ENCODE data around the gene CLEC16A. TPM values are rescaled to one million over a fixed set of nuclear protein-coding genes. Genes with fewer than 3 reads are reported as not detected.
A peak's percentile ranks its signal among the peaks of the same experiment; 100 is the strongest.

The CLEC16A gene
- total and polyA plus RNA-seq, 7 experiments from 2014 or later = 14.7 to 38.2 (median 31.8) TPM

GRCh38 chr16:11092788-11093571 lies 148.6 kb downstream of the CLEC16A start:
- ChIA-PET POLR2A (no interaction called here), CTCF (interaction anchor here (0.6 kb wide), 3 partner anchors 23 to 204 kb away, joined by 3 to 5 read pairs (median 3); no protein-coding TSS in a partner anchor)
- no peaks in the 10 kb centered on the region for H3K27me3 Mint-ChIP-seq
- intact Hi-C loops (cut with micrococcal nuclease) = no loop called here
- H3K27ac Mint-ChIP-seq = peak overlapping the region in 8 of 9 donors; percentile 67 to 90 (median 82)
- H3K36me3 Mint-ChIP-seq = peaks cover 0 to 31% (median 12%) of the 10 kb centered on the region in 5 donors
- H3K4me1 ChIP-seq (ENCODE audit: control insufficient read depth in 2 of 2, insufficient read depth in 2 of 2, low read length in 2 of 2) = peaks cover 19 to 45% of the 10 kb centered on the region in 2 donors
- H3K27me3 ChIP-seq (ENCODE audit: control insufficient read depth in 2 of 2, insufficient read depth in 2 of 2, low read length in 2 of 2) = no peaks in the 10 kb centered on the region
- no peak overlapping the region for H3K4me3 ChIP-seq (ENCODE audit: low read length)
- H3K9me3 Mint-ChIP-seq = no peaks in the 10 kb centered on the region
- H3K4me3 Mint-ChIP-seq = peak overlapping the region in 9 of 10 donors; percentile 17 to 71 (median 58)
- no peaks in the 10 kb centered on the region for H3K9me3 ChIP-seq (ENCODE audit: control insufficient read depth in 2 of 3, low read length in 3 of 3)
- DNase-seq = no peak
- peak; percentile 3 for ATAC-seq
- peaks cover 25 to 76% (median 55%) of the 10 kb centered on the region in 7 donors for H3K4me1 Mint-ChIP-seq
- H3K36me3 ChIP-seq (ENCODE audit: control insufficient read depth in 2 of 3, insufficient read depth in 3 of 3, low read length in 3 of 3) = peaks cover 0 to under 1% (median 0%) of the 10 kb centered on the region in 3 experiments
- H3K27ac ChIP-seq (ENCODE audit: low read depth, low read length) = no peak overlapping the region

DNA sequence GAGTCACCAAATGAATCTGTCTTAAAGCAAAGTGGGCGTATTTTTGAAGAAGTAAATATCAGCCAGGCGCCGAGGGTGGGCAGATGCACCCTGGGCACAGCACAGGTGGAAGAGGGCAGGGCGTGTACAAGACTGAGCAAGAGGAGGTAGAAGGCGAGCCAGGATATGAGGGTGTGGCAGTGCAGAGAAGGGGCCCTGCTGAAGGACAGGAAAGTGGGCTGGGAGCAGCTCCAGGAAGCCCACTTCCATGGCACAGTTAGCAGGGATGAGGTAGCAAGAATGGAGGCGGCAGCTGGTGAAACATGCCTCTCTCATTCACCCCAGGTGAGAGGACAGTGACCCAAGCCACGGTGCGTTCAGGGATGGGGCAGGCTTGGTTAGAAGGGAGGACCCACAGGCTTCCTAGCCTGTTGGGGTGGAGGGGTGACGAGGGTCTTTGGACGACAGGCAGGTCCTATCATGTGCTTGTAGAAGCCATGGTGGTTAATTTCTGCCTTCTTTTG lies 149.3 kb downstream of the CLEC16A start:
- peaks cover 0 to 31% (median 12%) of the 10 kb centered on the region in 5 donors for H3K36me3 Mint-ChIP-seq
- no peak for DNase-seq
- H3K4me1 Mint-ChIP-seq = peaks cover 25 to 73% (median 49%) of the 10 kb centered on the region in 7 donors
- no peak overlapping the region for H3K4me3 ChIP-seq (ENCODE audit: low read length)
- no peaks in the 10 kb centered on the region for H3K27me3 ChIP-seq (ENCODE audit: control insufficient read depth in 2 of 2, insufficient read depth in 2 of 2, low read length in 2 of 2)
- H3K36me3 ChIP-seq (ENCODE audit: control insufficient read depth in 2 of 3, insufficient read depth in 3 of 3, low read length in 3 of 3) = peaks cover 0 to 4% (median 0%) of the 10 kb centered on the region in 3 experiments
- no peaks in the 10 kb centered on the region for H3K9me3 ChIP-seq (ENCODE audit: control insufficient read depth in 2 of 3, low read length in 3 of 3)
- peak overlapping the region; percentile 55 for H3K27ac ChIP-seq (ENCODE audit: low read depth, low read length)
- peak; percentile 33 for ATAC-seq
- no peaks in the 10 kb centered on the region for H3K27me3 Mint-ChIP-seq
- H3K4me1 ChIP-seq (ENCODE audit: control insufficient read depth in 2 of 2, insufficient read depth in 2 of 2, low read length in 2 of 2) = peaks cover 19 to 38% of the 10 kb centered on the region in 2 donors
- ChIA-PET POLR2A (no interaction called here), CTCF (interaction anchor here (0.6 kb wide), 1 partner anchor 89 kb away, joined by 3 read pairs; no protein-coding TSS in a partner anchor)
- intact Hi-C loops (cut with micrococcal nuclease) = loop anchor here (1.0 to 2.0 kb wide), 8 partner anchors 13 to 261 kb away; partner anchors contain the start of gene SOCS1 (in 1 of the 2)
- H3K27ac Mint-ChIP-seq = peak overlapping the region; percentile 67 to 92 (median 84)
- peak overlapping the region; percentile 17 to 71 (median 60) for H3K4me3 Mint-ChIP-seq
- no peaks in the 10 kb centered on the region for H3K9me3 Mint-ChIP-seq

GRCh38 chr16:11094075-11094856 lies 149.9 kb downstream of the CLEC16A start:
- ChIA-PET CTCF (no interaction called here), POLR2A (no interaction called here)
- Mint-ChIP-seq H3K4me3 (peak overlapping the region in 9 of 10 donors; percentile 29 to 71 (median 63)), H3K4me1 (peaks cover 21 to 70% (median 42%) of the 10 kb centered on the region in 7 donors), H3K27ac (peak overlapping the region; percentile 67 to 92 (median 85)), H3K36me3 (peaks cover 0 to 31% (median 12%) of the 10 kb centered on the region in 5 donors), H3K27me3 (no peaks in the 10 kb centered on the region), H3K9me3 (no peaks in the 10 kb centered on the region)
- no peaks in the 10 kb centered on the region for H3K27me3 ChIP-seq (ENCODE audit: control insufficient read depth in 2 of 2, insufficient read depth in 2 of 2, low read length in 2 of 2)
- H3K4me3 ChIP-seq (ENCODE audit: low read length) = no peak overlapping the region
- DNase-seq = peak in 2 of 9 donors; percentile 7 to 68
- ATAC-seq = peak; percentile 53
- H3K9me3 ChIP-seq (ENCODE audit: control insufficient read depth in 2 of 3, low read length in 3 of 3) = no peaks in the 10 kb centered on the region
- intact Hi-C loops (cut with micrococcal nuclease) = loop anchor here (1.0 to 2.0 kb wide), 8 partner anchors 14 to 261 kb away; partner anchors contain the start of gene SOCS1 (in 1 of the 2)
- peaks cover 19 to 33% of the 10 kb centered on the region in 2 donors for H3K4me1 ChIP-seq (ENCODE audit: control insufficient read depth in 2 of 2, insufficient read depth in 2 of 2, low read length in 2 of 2)
- H3K27ac ChIP-seq (ENCODE audit: low read depth, low read length) = peak overlapping the region; percentile 55
- peaks cover 0 to 4% (median 0%) of the 10 kb centered on the region in 3 experiments for H3K36me3 ChIP-seq (ENCODE audit: control insufficient read depth in 2 of 3, insufficient read depth in 3 of 3, low read length in 3 of 3)

- H3K27me3 ChIP-seq (ENCODE audit: control insufficient read depth in 2 of 2, insufficient read depth in 2 of 2, low read length in 2 of 2) = no peaks in the 10 kb centered on the region
- Mint-ChIP-seq H3K4me3 (peak overlapping the region in 9 of 10 donors; percentile 29 to 71 (median 62)), H3K4me1 (peaks cover 21 to 72% (median 35%) of the 10 kb centered on the region in 7 donors), H3K27me3 (no peaks in the 10 kb centered on the region), H3K9me3 (no peaks in the 10 kb centered on the region), H3K27ac (peak overlapping the region; percentile 67 to 92 (median 85)), H3K36me3 (peaks cover 0 to 27% (median 9%) of the 10 kb centered on the region in 5 donors)
- DNase-seq (peak in 6 of 9 donors; percentile 32 to 59 (median 42)), ATAC-seq (peak; percentile 44)
- H3K4me3 ChIP-seq (ENCODE audit: low read length) = no peak overlapping the region
- no peaks in the 10 kb centered on the region for H3K9me3 ChIP-seq (ENCODE audit: control insufficient read depth in 2 of 3, low read length in 3 of 3)
- CTCF ChIA-PET = no interaction called here
- H3K27ac ChIP-seq (ENCODE audit: low read depth, low read length) = peak overlapping the region; percentile 55
- POLR2A ChIA-PET = interaction anchor here (1.1 kb wide), 1 partner anchor 12 kb away, joined by 3 read pairs; no protein-coding TSS in a partner anchor
- peaks cover 19 to 33% of the 10 kb centered on the region in 2 donors for H3K4me1 ChIP-seq (ENCODE audit: control insufficient read depth in 2 of 2, insufficient read depth in 2 of 2, low read length in 2 of 2)
- H3K36me3 ChIP-seq (ENCODE audit: control insufficient read depth in 2 of 3, insufficient read depth in 3 of 3, low read length in 3 of 3) = peaks cover 0 to 4% (median 0%) of the 10 kb centered on the region in 3 experiments
- intact Hi-C loops (cut with micrococcal nuclease) = loop anchor here (1.0 to 2.0 kb wide), 8 partner anchors 15 to 260 kb away; partner anchors contain the start of gene SOCS1 (in 1 of the 2)
Observed at GRCh38 chr16:11094857-11095565, 150.6 kb downstream of the CLEC16A start.

DNA sequence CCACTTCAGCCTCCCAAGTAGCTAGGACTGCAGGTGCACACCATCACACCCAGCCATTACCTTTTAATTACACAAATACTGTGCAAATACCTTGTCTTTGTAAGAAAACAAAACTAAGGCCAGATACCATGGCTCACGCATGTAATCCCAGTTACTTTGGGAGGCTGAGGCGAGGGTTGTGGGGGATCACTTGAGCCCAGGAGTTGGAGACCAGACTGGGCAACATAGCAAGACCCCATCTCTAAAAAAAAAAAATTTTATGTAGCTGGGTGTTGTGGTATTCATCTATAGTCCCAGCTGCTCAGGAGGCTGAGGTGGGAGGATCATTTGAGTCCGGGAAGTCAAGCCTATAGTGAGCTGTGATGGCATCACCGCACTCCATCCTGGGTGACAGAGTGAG lies 151.6 kb downstream of the CLEC16A start:
- CTCF ChIA-PET = interaction anchor here (0.6 kb wide), 1 partner anchor 76 kb away, joined by 3 read pairs; no protein-coding TSS in a partner anchor
- intact Hi-C loops (cut with micrococcal nuclease) = loop anchor here (2.0 kb wide), 6 partner anchors 19 to 259 kb away; partner anchors contain the start of gene SOCS1 (in 1 of the 2)
- DNase-seq (no peak), ATAC-seq (no peak)
- no peak overlapping the region for H3K4me3 ChIP-seq (ENCODE audit: low read length)
- no peaks in the 10 kb centered on the region for H3K9me3 Mint-ChIP-seq
- H3K27ac ChIP-seq (ENCODE audit: low read depth, low read length) = no peak overlapping the region
- peaks cover 0 to 29% (median 12%) of the 10 kb centered on the region in 5 donors for H3K36me3 Mint-ChIP-seq
- H3K27me3 Mint-ChIP-seq = no peaks in the 10 kb centered on the region
- H3K27ac Mint-ChIP-seq = no peak overlapping the region
- peaks cover 19 to 33% of the 10 kb centered on the region in 2 donors for H3K4me1 ChIP-seq (ENCODE audit: control insufficient read depth in 2 of 2, insufficient read depth in 2 of 2, low read length in 2 of 2)
- H3K4me1 Mint-ChIP-seq = peaks cover 23 to 80% (median 33%) of the 10 kb centered on the region in 7 donors
- no peaks in the 10 kb centered on the region for H3K9me3 ChIP-seq (ENCODE audit: control insufficient read depth in 2 of 3, low read length in 3 of 3)
- H3K4me3 Mint-ChIP-seq = no peak overlapping the region
- H3K36me3 ChIP-seq (ENCODE audit: control insufficient read depth in 2 of 3, insufficient read depth in 3 of 3, low read length in 3 of 3) = peaks cover 0 to 4% (median 0%) of the 10 kb centered on the region in 3 experiments
- POLR2A ChIA-PET = interaction anchor here (1.1 kb wide), 1 partner anchor 13 kb away, joined by 3 read pairs; no protein-coding TSS in a partner anchor
- H3K27me3 ChIP-seq (ENCODE audit: control insufficient read depth in 2 of 2, insufficient read depth in 2 of 2, low read length in 2 of 2) = no peaks in the 10 kb centered on the region
